Measurements from ENCODE around the gene A2M.

- no peak for TF ChIP-seq CTCF (conservative IDR thresholded peaks at IDR 0.05; ENCODE audit: low read depth in 2 of 2)
- no peak for TF ChIP-seq JUNB (IDR thresholded peaks at IDR 0.05; ENCODE audit: unreplicated experiment)
- no peak for TF ChIP-seq POLR2AphosphoS5 (IDR thresholded peaks at IDR 0.05; ENCODE audit: low read depth)
Measured at GRCh38 chr12:9095322-9095721, 20.4 kb downstream of the A2M start.

All from GM23338 (cell line).